Effector memory CD8-positive, alpha-beta T cell (primary cell): ENCODE results near the gene CMKLR1.

Source experiments
- ATAC-seq: fragments of 150-1000 bp; cut with Tn5 transposase; replicated peaks from 2 replicates; pipeline ENCODE4 v1.10.0; 2021; ENCODE audit warnings: mild to moderate bottlenecking, moderate library complexity
- DNase-seq, 3 experiments: peaks; one replicate each; pipeline ENCODE4 v3.0.0; 2021
- H3K27ac Mint-ChIP-seq, 2 donors: one replicate each; pipeline ENCODE4 v1.8.0; 2022; ENCODE audit warnings: mild to moderate bottlenecking in 2 of 2, mixed read lengths in 2 of 2, moderate library complexity in 2 of 2
- H3K27me3 Mint-ChIP-seq, 2 donors: one replicate each; pipeline ENCODE4 v1.8.0; 2022; ENCODE audit warnings: mixed read lengths in 2 of 2
- H3K36me3 Mint-ChIP-seq: one replicate; pipeline ENCODE4 v1.8.0; 2022; ENCODE audit warnings: mild to moderate bottlenecking, moderate library complexity, mixed read lengths; ENCODE audit not compliant: insufficient read depth
- H3K4me1 Mint-ChIP-seq, 2 donors: one replicate each; pipeline ENCODE4 v1.8.0; 2022; ENCODE audit warnings: low read depth in 2 of 2, mixed read lengths in 2 of 2
- H3K4me3 Mint-ChIP-seq, 2 donors: one replicate each; pipeline ENCODE4 v1.8.0; 2022; ENCODE audit warnings: mild to moderate bottlenecking in 2 of 2, mixed read lengths in 2 of 2, moderate library complexity in 2 of 2
- H3K9me3 Mint-ChIP-seq, 2 donors: one replicate each; pipeline ENCODE4 v1.8.0; 2022; ENCODE audit warnings: mixed read lengths in 2 of 2

The CMKLR1 gene

GRCh38 chr12:108313606-108314351 is 25.3 kb downstream of the CMKLR1 start:
- Mint-ChIP-seq H3K27me3 (peaks cover 0 to 12% of the 10 kb centered on the region in 2 donors), H3K4me3 (peak overlapping the region; percentile 57 to 71), H3K36me3 (peaks cover 2% of the 10 kb centered on the region), H3K9me3 (no peaks in the 10 kb centered on the region), H3K4me1 (peaks cover 22 to 43% of the 10 kb centered on the region in 2 donors), H3K27ac (peak overlapping the region; percentile 84 to 93)
- DNase-seq (no peak), ATAC-seq (peak; percentile 70)

GRCh38 chr12:108313241-108313605 is 25.9 kb downstream of the CMKLR1 start:
- ATAC-seq (no peak), DNase-seq (no peak)
- Mint-ChIP-seq H3K36me3 (peaks cover 2% of the 10 kb centered on the region), H3K4me1 (peaks cover 24 to 49% of the 10 kb centered on the region in 2 donors), H3K4me3 (peak overlapping the region in 1 of 2 donors; percentile 71), H3K27me3 (peaks cover 0 to 9% of the 10 kb centered on the region in 2 donors), H3K9me3 (no peaks in the 10 kb centered on the region), H3K27ac (peak overlapping the region; percentile 84 to 93)

GRCh38 chr12:108312693-108313189 is 26.4 kb downstream of the CMKLR1 start:
- peak overlapping the region in 1 of 2 donors; percentile 93 for H3K27ac Mint-ChIP-seq
- no peak for DNase-seq
- peaks cover 0 to 9% of the 10 kb centered on the region in 2 donors for H3K27me3 Mint-ChIP-seq
- peaks cover 2% of the 10 kb centered on the region for H3K36me3 Mint-ChIP-seq
- ATAC-seq = no peak
- H3K4me1 Mint-ChIP-seq = peaks cover 23 to 49% of the 10 kb centered on the region in 2 donors
- peak overlapping the region in 1 of 2 donors; percentile 18 for H3K4me3 Mint-ChIP-seq
- H3K9me3 Mint-ChIP-seq = no peaks in the 10 kb centered on the region

GRCh38 chr12:108312073-108312659 is 26.9 kb downstream of the CMKLR1 start:
- Mint-ChIP-seq H3K27ac (peak overlapping the region in 1 of 2 donors; percentile 93), H3K36me3 (peaks cover 2% of the 10 kb centered on the region), H3K4me1 (peaks cover 25 to 54% of the 10 kb centered on the region in 2 donors)

GRCh38 chr12:108311605-108312004 is 27.5 kb downstream of the CMKLR1 start:
- Mint-ChIP-seq H3K27ac (peak overlapping the region in 1 of 2 donors; percentile 93), H3K36me3 (peaks cover 2% of the 10 kb centered on the region), H3K27me3 (peaks cover 0 to 17% of the 10 kb centered on the region in 2 donors), H3K4me1 (peaks cover 31 to 60% of the 10 kb centered on the region in 2 donors), H3K4me3 (no peak overlapping the region), H3K9me3 (no peaks in the 10 kb centered on the region)
- ATAC-seq (no peak), DNase-seq (no peak)

More at GRCh38 chr12:108312073-108312659, 26.9 kb downstream of the CMKLR1 start:
- Mint-ChIP-seq H3K27me3 (peaks cover 0 to 11% of the 10 kb centered on the region in 2 donors), H3K4me3 (peak overlapping the region in 1 of 2 donors; percentile 18), H3K9me3 (no peaks in the 10 kb centered on the region)
- ATAC-seq = no peak
- no peak for DNase-seq

- Mint-ChIP-seq H3K36me3 (peaks cover 2% of the 10 kb centered on the region), H3K4me3 (no peak overlapping the region), H3K4me1 (peaks cover 35 to 60% of the 10 kb centered on the region in 2 donors), H3K9me3 (no peaks in the 10 kb centered on the region), H3K27ac (no peak overlapping the region), H3K27me3 (peaks cover 0 to 28% of the 10 kb centered on the region in 2 donors)
- ATAC-seq (no peak), DNase-seq (no peak)
These were observed 28.6 kb downstream of the CMKLR1 start for GRCh38 chr12:108310489-108310888.

- H3K9me3 Mint-ChIP-seq = no peaks in the 10 kb centered on the region
- peaks cover 32 to 60% of the 10 kb centered on the region in 2 donors for H3K4me1 Mint-ChIP-seq
- H3K27me3 Mint-ChIP-seq = peaks cover 0 to 35% of the 10 kb centered on the region in 2 donors
- DNase-seq (no peak), ATAC-seq (no peak)
- no peak overlapping the region for H3K27ac Mint-ChIP-seq
- no peak overlapping the region for H3K4me3 Mint-ChIP-seq
- H3K36me3 Mint-ChIP-seq = peaks cover 5% of the 10 kb centered on the region
These were observed 29.3 kb downstream of the CMKLR1 start for GRCh38 chr12:108309674-108310312.

GRCh38 chr12:108308395-108309085 is 30.6 kb downstream of the CMKLR1 start:
- Mint-ChIP-seq H3K27me3 (peaks cover 0 to 43% of the 10 kb centered on the region in 2 donors), H3K4me1 (peaks cover 30 to 60% of the 10 kb centered on the region in 2 donors), H3K4me3 (no peak overlapping the region), H3K27ac (peak overlapping the region in 1 of 2 donors; percentile 95), H3K36me3 (peaks cover 8% of the 10 kb centered on the region), H3K9me3 (no peaks in the 10 kb centered on the region)
- ATAC-seq = no peak
- no peak for DNase-seq

- ATAC-seq = peak; percentile 54
- DNase-seq = no peak
- H3K4me3 Mint-ChIP-seq = peak overlapping the region; percentile 56 to 79
- H3K9me3 Mint-ChIP-seq = no peaks in the 10 kb centered on the region
- peak overlapping the region; percentile 72 to 95 for H3K27ac Mint-ChIP-seq
- peaks cover 32 to 53% of the 10 kb centered on the region in 2 donors for H3K4me1 Mint-ChIP-seq
- H3K36me3 Mint-ChIP-seq = peaks cover 9% of the 10 kb centered on the region
- H3K27me3 Mint-ChIP-seq = peaks cover 0 to 50% of the 10 kb centered on the region in 2 donors
These were observed 32.1 kb downstream of the CMKLR1 start for GRCh38 chr12:108307006-108307405.

GRCh38 chr12:108306506-108306905 is 32.6 kb downstream of the CMKLR1 start:
- no peaks in the 10 kb centered on the region for H3K9me3 Mint-ChIP-seq
- H3K36me3 Mint-ChIP-seq = peaks cover 9% of the 10 kb centered on the region
- DNase-seq (no peak), ATAC-seq (peak; percentile 14)
- peak overlapping the region; percentile 72 to 95 for H3K27ac Mint-ChIP-seq
- peak overlapping the region; percentile 56 to 79 for H3K4me3 Mint-ChIP-seq
- peaks cover 34 to 52% of the 10 kb centered on the region in 2 donors for H3K4me1 Mint-ChIP-seq
- peaks cover 0 to 55% of the 10 kb centered on the region in 2 donors for H3K27me3 Mint-ChIP-seq

GRCh38 chr12:108305991-108306501 is 33.1 kb downstream of the CMKLR1 start:
- DNase-seq (no peak), ATAC-seq (peak; percentile 28)
- Mint-ChIP-seq H3K27ac (peak overlapping the region; percentile 72 to 95), H3K36me3 (peaks cover 13% of the 10 kb centered on the region), H3K9me3 (no peaks in the 10 kb centered on the region), H3K4me3 (peak overlapping the region; percentile 68 to 79), H3K4me1 (peaks cover 39 to 56% of the 10 kb centered on the region in 2 donors), H3K27me3 (peaks cover 0 to 60% of the 10 kb centered on the region in 2 donors)

- Mint-ChIP-seq H3K9me3 (no peaks in the 10 kb centered on the region), H3K4me1 (peaks cover 40 to 61% of the 10 kb centered on the region in 2 donors), H3K27me3 (peaks cover 0 to 60% of the 10 kb centered on the region in 2 donors), H3K27ac (peak overlapping the region; percentile 72 to 95), H3K4me3 (peak overlapping the region in 1 of 2 donors; percentile 79), H3K36me3 (peaks cover 13% of the 10 kb centered on the region)
- DNase-seq (no peak), ATAC-seq (no peak)
These were observed 33.6 kb downstream of the CMKLR1 start for GRCh38 chr12:108305520-108305919.
